ENCODE results near the gene MSRB2. TPM values are rescaled to one million over a fixed set of nuclear protein-coding genes. Genes with fewer than 3 reads are reported as not detected.
A peak's percentile ranks its signal among the peaks of the same experiment; 100 is the strongest.

The MSRB2 gene
- total RNA-seq, 2 experiments from 2014 or later, result 6.0 to 9.7 TPM

GRCh38 chr10:23079700-23080099 is 15.7 kb upstream of the MSRB2 start:
- H3K27ac Mint-ChIP-seq, result no peak overlapping the region
- no peaks in the 10 kb centered on the region for H3K4me1 Mint-ChIP-seq
- H3K36me3 Mint-ChIP-seq, result no peaks in the 10 kb centered on the region
- H3K9me3 Mint-ChIP-seq (ENCODE audit: low read depth), result no peaks in the 10 kb centered on the region
- H3K4me3 Mint-ChIP-seq, result no peak overlapping the region
- ATAC-seq (no peak), DNase-seq (no peak)
- peaks cover 57% of the 10 kb centered on the region for H3K27me3 Mint-ChIP-seq
- CTCF ChIA-PET, result no interaction called here

GRCh38 chr10:23080262-23080661 is 15.1 kb upstream of the MSRB2 start:
- H3K4me3 Mint-ChIP-seq, result no peak overlapping the region
- H3K27me3 Mint-ChIP-seq, result peaks cover 59% of the 10 kb centered on the region
- no peak overlapping the region for H3K27ac Mint-ChIP-seq
- H3K9me3 Mint-ChIP-seq (ENCODE audit: low read depth), result no peaks in the 10 kb centered on the region
- no peak for ATAC-seq
- no peaks in the 10 kb centered on the region for H3K4me1 Mint-ChIP-seq
- DNase-seq, result no peak
- H3K36me3 Mint-ChIP-seq, result no peaks in the 10 kb centered on the region
- CTCF ChIA-PET, result no interaction called here

GRCh38 chr10:23081221-23081750 is 14.1 kb upstream of the MSRB2 start:
- CTCF ChIA-PET, result interaction anchor here (1.0 kb wide), 1 partner anchor 33 kb away, joined by 3 read pairs; no protein-coding TSS in a partner anchor
- ATAC-seq, result no peak
- Mint-ChIP-seq H3K4me3 (no peak overlapping the region), H3K9me3 (ENCODE audit: low read depth) (no peaks in the 10 kb centered on the region), H3K36me3 (no peaks in the 10 kb centered on the region), H3K4me1 (no peaks in the 10 kb centered on the region), H3K27ac (no peak overlapping the region), H3K27me3 (peaks cover 59% of the 10 kb centered on the region)
- DNase-seq, result no peak

- no peaks in the 10 kb centered on the region for H3K36me3 Mint-ChIP-seq
- no peaks in the 10 kb centered on the region for H3K9me3 Mint-ChIP-seq (ENCODE audit: low read depth)
- H3K4me3 Mint-ChIP-seq, result no peak overlapping the region
- no peak overlapping the region for H3K27ac Mint-ChIP-seq
- no peaks in the 10 kb centered on the region for H3K4me1 Mint-ChIP-seq
- H3K27me3 Mint-ChIP-seq, result peaks cover 57% of the 10 kb centered on the region
- no peak for ATAC-seq
- CTCF ChIA-PET, result interaction anchor here (1.0 kb wide), 1 partner anchor 32 kb away, joined by 3 read pairs; no protein-coding TSS in a partner anchor
- DNase-seq, result no peak
Measured at GRCh38 chr10:23081891-23082290, 13.5 kb upstream of the MSRB2 start.

- ATAC-seq, result no peak
- DNase-seq, result no peak
- H3K9me3 Mint-ChIP-seq (ENCODE audit: low read depth), result no peaks in the 10 kb centered on the region
- CTCF ChIA-PET, result no interaction called here
- no peak overlapping the region for H3K27ac Mint-ChIP-seq
- no peaks in the 10 kb centered on the region for H3K4me1 Mint-ChIP-seq
- no peak overlapping the region for H3K4me3 Mint-ChIP-seq
- H3K36me3 Mint-ChIP-seq, result no peaks in the 10 kb centered on the region
- peaks cover 31% of the 10 kb centered on the region for H3K27me3 Mint-ChIP-seq
Measured at GRCh38 chr10:23088609-23089008, 6.8 kb upstream of the MSRB2 start.

GRCh38 chr10:23094786-23095403 is 484 bp upstream of the MSRB2 start:
- Mint-ChIP-seq H3K4me3 (peak overlapping the region; percentile 89), H3K36me3 (no peaks in the 10 kb centered on the region), H3K4me1 (peaks cover 15% of the 10 kb centered on the region), H3K27ac (no peak overlapping the region), H3K9me3 (ENCODE audit: low read depth) (no peaks in the 10 kb centered on the region), H3K27me3 (peaks cover 19% of the 10 kb centered on the region)
- DNase-seq, result no peak
- CTCF ChIA-PET, result no interaction called here
- no peak for ATAC-seq

GRCh38 chr10:23095966-23096801 is 805 bp downstream of the MSRB2 start:
- Mint-ChIP-seq H3K27me3 (peaks cover 19% of the 10 kb centered on the region), H3K36me3 (peaks cover 3% of the 10 kb centered on the region), H3K9me3 (ENCODE audit: low read depth) (no peaks in the 10 kb centered on the region), H3K4me1 (peaks cover 27% of the 10 kb centered on the region), H3K27ac (peak overlapping the region; percentile 83), H3K4me3 (peak overlapping the region; percentile 89)
- ATAC-seq (peak; percentile 62), DNase-seq (peak; percentile 50)
- CTCF ChIA-PET, result no interaction called here

- CTCF ChIA-PET, result no interaction called here
- Mint-ChIP-seq H3K9me3 (ENCODE audit: low read depth) (no peaks in the 10 kb centered on the region), H3K4me1 (peaks cover 27% of the 10 kb centered on the region), H3K27ac (no peak overlapping the region), H3K36me3 (peaks cover 3% of the 10 kb centered on the region), H3K4me3 (peak overlapping the region; percentile 89), H3K27me3 (peaks cover 19% of the 10 kb centered on the region)
- ATAC-seq, result no peak
- DNase-seq, result no peak
Measured at GRCh38 chr10:23096802-23097549, 1.6 kb downstream of the MSRB2 start.

- H3K36me3 Mint-ChIP-seq, result peaks cover 3% of the 10 kb centered on the region
- ATAC-seq (no peak), DNase-seq (no peak)
- no peak overlapping the region for H3K4me3 Mint-ChIP-seq
- H3K9me3 Mint-ChIP-seq (ENCODE audit: low read depth), result no peaks in the 10 kb centered on the region
- peaks cover 27% of the 10 kb centered on the region for H3K4me1 Mint-ChIP-seq
- CTCF ChIA-PET, result no interaction called here
- peaks cover 4% of the 10 kb centered on the region for H3K27me3 Mint-ChIP-seq
- H3K27ac Mint-ChIP-seq, result no peak overlapping the region
Measured at GRCh38 chr10:23099079-23099478, 3.7 kb downstream of the MSRB2 start.

GRCh38 chr10:23099816-23100215 is 4.4 kb downstream of the MSRB2 start:
- Mint-ChIP-seq H3K4me3 (no peak overlapping the region), H3K9me3 (ENCODE audit: low read depth) (no peaks in the 10 kb centered on the region), H3K27me3 (no peaks in the 10 kb centered on the region), H3K4me1 (peaks cover 27% of the 10 kb centered on the region), H3K36me3 (peaks cover 6% of the 10 kb centered on the region), H3K27ac (no peak overlapping the region)
- DNase-seq (no peak), ATAC-seq (no peak)
- CTCF ChIA-PET, result no interaction called here

GRCh38 chr10:23100331-23101030 is 5.1 kb downstream of the MSRB2 start:
- Mint-ChIP-seq H3K27me3 (no peaks in the 10 kb centered on the region), H3K4me3 (no peak overlapping the region), H3K4me1 (peaks cover 27% of the 10 kb centered on the region), H3K9me3 (ENCODE audit: low read depth) (no peaks in the 10 kb centered on the region), H3K27ac (no peak overlapping the region), H3K36me3 (peaks cover 6% of the 10 kb centered on the region)
- ATAC-seq, result no peak
- DNase-seq, result no peak
- CTCF ChIA-PET, result interaction anchor here (1.0 kb wide), 1 partner anchor 10 kb away, joined by 3 read pairs; no protein-coding TSS in a partner anchor

GRCh38 chr10:23106331-23107072 is 11.1 kb downstream of the MSRB2 start:
- no peak for ATAC-seq
- CTCF ChIA-PET, result no interaction called here
- Mint-ChIP-seq H3K36me3 (peaks cover 4% of the 10 kb centered on the region), H3K4me3 (no peak overlapping the region), H3K27me3 (no peaks in the 10 kb centered on the region), H3K4me1 (no peaks in the 10 kb centered on the region), H3K27ac (no peak overlapping the region), H3K9me3 (ENCODE audit: low read depth) (no peaks in the 10 kb centered on the region)
- DNase-seq, result no peak
